ENCODE results near the gene ATAD3A. TPM values are rescaled to one million over a fixed set of nuclear protein-coding genes. Genes with fewer than 3 reads are reported as not detected.

ATAD3A gene
- 56.8 and 65.5 TPM in 2 replicates for total RNA-seq

DNA sequence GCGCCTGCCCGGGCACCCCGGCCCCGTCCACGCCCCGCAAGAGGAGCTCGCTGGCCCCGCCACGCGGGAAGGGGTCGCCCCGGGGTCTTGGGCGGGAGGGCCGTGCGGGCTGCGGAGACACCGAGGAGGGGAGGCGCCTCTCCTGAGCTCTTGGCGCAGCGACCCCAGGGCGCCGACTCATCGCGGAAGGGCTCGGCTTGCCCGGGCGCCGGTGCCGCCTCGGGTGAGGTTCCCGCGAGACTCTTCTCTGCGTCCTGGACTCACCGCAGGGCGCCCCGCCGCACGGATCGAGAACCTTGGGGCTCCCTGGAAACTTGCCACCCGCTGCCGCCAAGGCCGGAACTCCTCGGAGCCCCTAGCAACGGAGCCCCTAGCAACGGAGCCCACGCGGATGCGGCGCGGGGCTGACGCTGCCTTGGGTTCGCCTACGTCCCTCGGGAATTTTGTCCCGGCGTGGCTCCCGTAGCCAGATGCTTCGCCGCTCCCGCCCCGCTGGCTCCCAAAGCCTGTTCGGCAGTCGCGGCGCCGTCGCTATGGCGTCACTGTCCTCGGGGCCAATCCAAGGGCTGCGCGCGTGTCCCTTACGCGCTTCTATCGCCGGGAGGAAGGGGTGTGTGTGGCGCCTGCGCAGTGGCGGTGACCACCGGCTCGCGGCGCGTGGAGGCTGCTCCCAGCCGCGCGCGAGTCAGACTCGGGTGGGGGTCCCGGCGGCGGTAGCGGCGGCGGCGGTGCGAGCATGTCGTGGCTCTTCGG is at the start of gene ATAD3A:
Gene ATAD3A, plus strand, starts transcription at position 630 of the 753 bp plus-strand sequence. Its CDS starts 107 bp downstream, at position 737.

DNA sequence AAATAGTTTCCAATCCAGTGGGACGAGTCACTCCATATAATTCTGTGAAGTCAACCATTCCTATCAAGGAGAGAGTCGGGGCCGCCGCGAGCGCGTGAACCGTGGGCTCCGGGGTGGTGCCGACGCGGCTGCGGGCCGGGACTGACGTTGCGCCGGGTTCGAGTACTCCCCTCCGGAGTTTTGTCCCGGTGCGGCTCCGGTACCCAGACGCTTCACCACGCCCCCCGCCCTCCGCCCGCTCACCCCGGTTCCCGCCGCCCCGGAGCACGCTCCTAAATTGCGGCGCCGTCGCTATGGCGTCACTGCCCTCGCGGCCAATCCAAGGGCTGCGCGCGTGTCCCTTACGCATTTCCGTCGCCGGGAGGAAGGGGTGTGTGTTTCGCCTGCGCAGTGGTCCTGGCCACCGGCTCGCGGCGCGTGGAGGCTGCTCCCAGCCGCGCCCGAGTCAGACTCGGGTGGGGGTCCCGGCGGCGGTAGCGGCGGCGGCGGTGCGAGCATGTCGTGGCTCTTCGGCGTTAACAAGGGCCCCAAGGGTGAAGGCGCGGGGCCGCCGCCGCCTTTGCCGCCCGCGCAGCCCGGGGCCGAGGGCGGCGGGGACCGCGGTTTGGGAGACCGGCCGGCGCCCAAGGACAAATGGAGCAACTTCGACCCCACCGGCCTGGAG is 40.4 kb upstream of the ATAD3A start, which contains the start of gene ATAD3B:
Gene ATAD3B, plus strand, starts transcription at position 377 of the 664 bp plus-strand sequence. Its CDS starts 120 bp downstream, at position 497.

DNA sequence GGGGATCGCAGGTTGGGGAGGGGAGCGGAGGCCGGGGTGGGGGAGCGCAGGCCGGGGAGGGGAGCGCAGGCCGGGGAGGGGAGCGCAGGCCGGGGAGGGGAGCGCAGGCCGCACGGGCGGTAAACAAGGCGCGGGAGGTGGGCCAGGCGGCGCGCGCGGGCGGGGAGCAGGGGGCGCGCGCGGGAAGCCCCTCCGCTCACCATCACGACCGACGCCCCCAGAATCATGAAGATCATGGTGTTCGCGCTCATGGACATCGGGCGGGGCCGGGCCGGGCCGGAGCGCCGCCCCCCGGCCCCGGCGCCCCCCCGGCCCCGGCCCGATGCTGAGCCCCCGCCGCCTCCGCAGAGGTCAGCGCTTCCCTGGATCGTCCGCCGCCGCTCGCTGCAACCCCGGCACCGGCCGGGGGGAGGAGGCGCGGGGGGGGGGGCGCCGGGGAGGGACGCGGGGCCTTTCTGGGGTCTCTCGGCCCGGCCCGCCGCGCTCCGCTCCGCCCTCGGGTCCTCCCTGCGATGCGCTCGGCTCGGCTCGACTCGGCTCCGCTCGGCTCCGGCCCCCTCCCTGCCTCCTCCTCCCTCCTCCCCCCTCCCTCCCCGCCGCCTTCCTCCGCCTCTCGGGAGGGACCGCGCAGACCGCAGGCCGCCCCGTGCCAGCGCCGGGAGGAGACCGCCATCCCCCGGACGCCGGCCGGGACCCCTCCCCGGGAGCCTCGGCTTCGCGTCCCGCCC is 28.3 kb downstream of the ATAD3A start, which contains the start of gene TMEM240:
Gene TMEM240, minus strand, starts transcription at position 535 of the 728 bp plus-strand sequence. Its CDS starts 278 bp downstream, at position 257.

GRCh38 chr1:1574721-1575537 is 63.0 kb downstream of the ATAD3A start, which contains the start of gene SSU72:
Gene SSU72, minus strand, starts transcription at chr1:1574863. Its CDS starts 306 bp downstream, at chr1:1574557.

Other genes with a start within 250 kb of the ATAD3A start
- gene UBE2J2, start 238.3 kb upstream of the ATAD3A start, total RNA-seq, result 43.3 and 56.1 TPM in 2 replicates
- 0.09 and 0.21 TPM in 2 replicates for gene SCNN1D, start 231.7 kb upstream of the ATAD3A start, total RNA-seq
- 33.2 and 37.7 TPM in 2 replicates for gene ACAP3, start 204.2 kb upstream of the ATAD3A start, total RNA-seq
- gene PUSL1, start 203.6 kb upstream of the ATAD3A start, total RNA-seq, result 63.3 and 72.2 TPM in 2 replicates
- 72.1 and 85.8 TPM in 2 replicates for gene INTS11, start 187.5 kb upstream of the ATAD3A start, total RNA-seq
- 41.8 and 48.7 TPM in 2 replicates for gene CPTP, start 187.4 kb upstream of the ATAD3A start, total RNA-seq
- gene TAS1R3, start 180.9 kb upstream of the ATAD3A start, total RNA-seq, result 0.05 and 0.07 TPM in 2 replicates
- 81.8 and 99.3 TPM in 2 replicates for gene DVL1, start 162.7 kb upstream of the ATAD3A start, total RNA-seq
- gene MXRA8, start 153.6 kb upstream of the ATAD3A start, total RNA-seq, result 1.6 and 4.9 TPM in 2 replicates
- gene AURKAIP1, start 137.0 kb upstream of the ATAD3A start, total RNA-seq, result 213 and 230 TPM in 2 replicates
- gene CCNL2, start 112.8 kb upstream of the ATAD3A start, total RNA-seq, result 48.4 and 60.6 TPM in 2 replicates
- gene MRPL20, start 104.9 kb upstream of the ATAD3A start, total RNA-seq, result 173 and 184 TPM in 2 replicates
- 21.4 and 24.3 TPM in 2 replicates for gene ANKRD65, start 90.9 kb upstream of the ATAD3A start, total RNA-seq
- 91.6 and 96.3 TPM in 2 replicates for gene VWA1, start 76.5 kb upstream of the ATAD3A start, total RNA-seq
- 0.14 TPM in 1 of 2 replicates, not detected in the other for gene ATAD3C, start 62.5 kb upstream of the ATAD3A start, total RNA-seq
- 30.3 and 34.1 TPM in 2 replicates for gene ATAD3B, start 40.4 kb upstream of the ATAD3A start, total RNA-seq
- 0.23 and 0.35 TPM in 2 replicates for gene TMEM240, start 28.5 kb downstream of the ATAD3A start, total RNA-seq
- gene SSU72, start 62.7 kb downstream of the ATAD3A start, total RNA-seq, result 103 and 113 TPM in 2 replicates
- 5.6 and 7.5 TPM in 2 replicates for gene FNDC10, start 88.0 kb downstream of the ATAD3A start, total RNA-seq
- gene MIB2, start 103.3 kb downstream of the ATAD3A start, total RNA-seq, result 39.2 and 41.9 TPM in 2 replicates
- 0.79 and 1.5 TPM in 2 replicates for gene MMP23B, start 120.0 kb downstream of the ATAD3A start, total RNA-seq
- 7.3 and 13.4 TPM in 2 replicates for gene CDK11B, start 146.8 kb downstream of the ATAD3A start, total RNA-seq
- gene SLC35E2B, start 180.6 kb downstream of the ATAD3A start, total RNA-seq, result 8.0 and 14.0 TPM in 2 replicates
- 8.5 and 10.9 TPM in 2 replicates for gene CDK11A, start 212.2 kb downstream of the ATAD3A start, total RNA-seq